ENCODE results near the gene PDE4D.

- TF ChIP-seq EZH2 (IDR thresholded peaks at IDR 0.05; ENCODE audit: borderline replicate concordance, low read depth, low read length, poor library complexity, severe bottlenecking) (no peak), CTCF (conservative IDR thresholded peaks at IDR 0.05; ENCODE audit: low read depth, low read length) (no peak)
Observed at GRCh38 chr5:59079622-59080620, 813.6 kb downstream of the PDE4D start.
